Retina (tissue), 1 donor: ENCODE measurements around the gene GLMP.
A peak's percentile ranks its signal among the peaks of the same experiment; 100 is the strongest.
"Not testable (repeated sequence)": the region's sequence is repeated elsewhere in the genome, so short reads cannot be mapped to it uniquely, and the experiment has no call there.

ENCODE experiments used
- DNase-seq: peaks from one replicate; pipeline ENCODE4 v3.0.0-alpha.2; 2016

GLMP gene, protein sequence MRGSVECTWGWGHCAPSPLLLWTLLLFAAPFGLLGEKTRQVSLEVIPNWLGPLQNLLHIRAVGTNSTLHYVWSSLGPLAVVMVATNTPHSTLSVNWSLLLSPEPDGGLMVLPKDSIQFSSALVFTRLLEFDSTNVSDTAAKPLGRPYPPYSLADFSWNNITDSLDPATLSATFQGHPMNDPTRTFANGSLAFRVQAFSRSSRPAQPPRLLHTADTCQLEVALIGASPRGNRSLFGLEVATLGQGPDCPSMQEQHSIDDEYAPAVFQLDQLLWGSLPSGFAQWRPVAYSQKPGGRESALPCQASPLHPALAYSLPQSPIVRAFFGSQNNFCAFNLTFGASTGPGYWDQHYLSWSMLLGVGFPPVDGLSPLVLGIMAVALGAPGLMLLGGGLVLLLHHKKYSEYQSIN

GRCh38 chr1:156295391-156295947 lies at the start of gene GLMP:
GLMP (minus strand) TSS chr1:156295679; CDS start chr1:156295645, 34 bp downstream.
- peak; percentile 45 for DNase-seq

GRCh38 chr1:156344409-156344808 lies 48.9 kb upstream of the GLMP start:
- no peak for DNase-seq

DNA sequence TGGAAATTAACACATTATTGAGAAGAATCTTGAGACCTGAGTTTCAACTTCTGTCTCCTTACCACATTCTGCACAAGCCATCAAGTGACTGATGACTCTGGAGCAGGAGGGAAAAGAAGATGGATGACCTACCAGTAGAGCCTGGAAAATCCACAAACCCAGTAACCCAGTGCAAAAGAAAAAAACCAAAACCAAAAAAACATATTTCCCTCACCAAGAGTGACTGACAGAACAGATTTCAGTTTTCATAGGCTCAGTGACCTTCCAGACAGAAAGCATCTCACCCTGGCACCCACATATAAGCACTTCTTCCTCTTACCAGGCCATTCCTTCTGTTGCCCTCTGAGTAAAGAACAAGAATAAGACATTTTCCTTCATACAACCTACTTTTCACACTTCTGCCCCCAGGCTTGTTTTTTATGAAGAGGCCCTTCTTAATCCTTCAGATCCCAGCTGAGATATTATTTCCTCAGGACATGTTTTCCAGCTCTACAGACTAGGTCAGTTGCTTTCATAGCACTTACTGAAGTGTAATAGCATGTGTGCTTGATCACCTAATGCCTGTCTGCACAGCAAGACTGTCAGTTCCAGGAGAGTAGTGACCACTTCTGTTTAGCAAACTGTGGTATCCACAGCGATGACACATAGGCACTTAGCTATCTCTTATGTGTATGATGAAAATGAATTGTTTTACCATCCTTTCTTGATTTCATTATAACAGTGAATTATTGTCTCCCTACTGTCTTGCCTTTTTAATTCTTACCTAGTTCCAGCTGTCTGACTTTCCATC lies 46.9 kb upstream of the GLMP start:
- no peak for DNase-seq

DNA sequence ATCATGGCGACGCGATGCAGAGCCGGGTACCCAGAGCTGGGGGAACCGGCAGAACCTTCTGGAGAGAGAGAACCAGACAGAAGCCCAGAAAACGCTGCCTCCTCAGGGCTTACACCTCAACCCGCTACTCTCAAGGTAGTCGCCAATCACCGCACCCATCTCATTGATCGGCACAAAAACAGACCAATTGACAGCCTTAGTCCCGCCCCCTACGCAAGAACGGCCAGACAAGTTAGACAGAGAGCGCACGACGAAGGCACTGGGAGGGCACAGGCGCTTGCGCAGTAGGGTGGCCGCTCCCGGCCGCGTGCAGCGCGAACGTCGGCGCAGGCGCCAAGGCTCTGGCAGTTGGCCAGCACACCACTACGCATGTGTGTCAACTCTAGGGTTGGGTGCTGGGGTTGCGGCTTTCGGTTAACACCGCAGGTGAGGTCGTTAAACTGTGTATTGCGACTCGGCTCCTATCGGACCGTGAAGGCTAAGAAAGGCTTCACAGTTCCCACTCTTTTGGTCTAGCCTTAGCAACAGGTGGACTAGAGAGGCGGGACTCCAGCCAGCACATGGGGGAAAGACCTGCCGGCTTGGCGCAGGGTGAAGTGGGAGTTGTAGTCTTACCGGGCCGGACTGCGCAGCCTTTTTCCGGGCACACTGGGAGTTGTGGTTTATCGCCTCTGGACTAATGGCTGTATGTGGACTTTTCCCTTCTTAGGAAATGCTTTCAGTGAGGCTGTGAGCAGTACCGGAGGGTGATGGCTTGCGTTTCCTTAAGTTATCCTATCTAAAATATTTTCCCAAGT lies 42.9 kb upstream of the GLMP start, which contains the start of the genes CCT3 and TSACC:
TSS of gene CCT3 (minus strand) at position 113 of the 797 bp plus-strand sequence. CDS start at position 5, 108 bp downstream.
TSS of gene TSACC (plus strand) at position 347 of the 797 bp plus-strand sequence. CDS start 1,232 bp downstream, outside the sequence.
- peak; percentile 100 for DNase-seq

GRCh38 chr1:156337888-156338179 lies 42.4 kb upstream of the GLMP start:
- DNase-seq: no peak

GRCh38 chr1:156337052-156337887 lies 41.8 kb upstream of the GLMP start:
- DNase-seq: no peak

- DNase-seq: no peak
These were observed 40.8 kb upstream of the GLMP start for GRCh38 chr1:156336242-156336641.

DNA sequence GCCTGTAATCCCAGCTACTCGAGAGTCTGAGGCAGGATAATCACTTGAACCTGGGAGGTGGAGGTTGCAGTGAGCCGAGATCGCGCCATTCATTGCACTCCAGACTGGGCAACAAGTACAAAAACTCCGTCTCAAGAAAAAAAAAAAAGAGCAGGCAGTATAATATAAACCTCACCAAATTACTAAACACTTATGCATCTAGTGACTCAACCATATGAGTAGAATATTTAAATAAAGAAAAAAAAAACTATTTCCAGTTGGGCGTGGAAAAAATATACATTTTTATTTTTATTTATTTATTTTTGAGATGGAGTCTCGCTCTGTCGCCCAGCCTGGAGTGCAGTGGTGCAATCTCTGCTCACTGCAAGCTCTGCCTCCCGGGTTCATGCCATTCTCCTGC lies 27.7 kb upstream of the GLMP start:
- DNase-seq: not testable (repeated sequence)

DNA sequence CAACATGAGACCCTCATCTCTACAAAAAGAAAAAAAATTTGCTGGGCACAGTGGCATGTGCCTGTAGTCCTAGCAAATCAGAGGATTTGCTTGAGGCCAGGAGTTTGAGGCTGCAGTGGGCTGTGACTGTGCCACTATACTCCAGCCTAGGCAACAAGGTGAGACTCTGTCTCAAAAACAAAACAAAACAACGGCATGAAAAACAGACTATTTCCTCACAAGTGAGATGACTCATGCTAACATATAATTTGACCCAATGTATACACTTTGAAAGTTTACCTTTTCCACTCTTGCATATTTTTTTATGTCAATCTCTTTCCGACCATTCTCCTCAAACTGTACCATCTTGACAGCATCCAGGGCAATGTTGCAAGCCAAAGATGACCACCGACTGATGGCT lies 25.1 kb upstream of the GLMP start:
- no peak for DNase-seq

GRCh38 chr1:156319664-156320063 lies 24.2 kb upstream of the GLMP start:
- DNase-seq: no peak

- no peak for DNase-seq
These were observed 21.4 kb upstream of the GLMP start for GRCh38 chr1:156316909-156317308.

GRCh38 chr1:156310962-156311361 lies 15.5 kb upstream of the GLMP start:
- DNase-seq: no peak

GRCh38 chr1:156308078-156308477 lies 12.6 kb upstream of the GLMP start:
- no peak for DNase-seq

- DNase-seq: no peak
These were observed 9.7 kb upstream of the GLMP start for GRCh38 chr1:156305215-156305614.

DNA sequence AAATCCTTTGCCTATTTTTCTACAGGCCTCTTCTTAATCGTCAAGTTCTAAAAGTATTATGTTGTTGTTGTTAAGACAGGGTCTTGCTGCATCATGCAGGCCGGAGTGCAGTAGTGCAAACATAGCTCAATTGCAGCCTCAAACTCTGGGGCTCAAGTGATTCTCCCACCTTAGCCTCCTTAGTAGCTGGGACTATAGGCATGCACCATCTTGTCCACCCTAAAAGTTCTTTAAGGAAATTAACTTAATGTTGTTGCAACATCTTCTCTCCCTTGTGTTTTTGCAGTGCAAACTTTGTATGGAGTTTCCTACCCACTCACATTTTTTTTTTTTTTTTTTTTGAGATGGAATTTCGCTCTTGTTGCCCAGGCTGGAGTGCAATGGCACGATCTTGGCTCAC lies 7.8 kb upstream of the GLMP start:
- no peak for DNase-seq

DNA sequence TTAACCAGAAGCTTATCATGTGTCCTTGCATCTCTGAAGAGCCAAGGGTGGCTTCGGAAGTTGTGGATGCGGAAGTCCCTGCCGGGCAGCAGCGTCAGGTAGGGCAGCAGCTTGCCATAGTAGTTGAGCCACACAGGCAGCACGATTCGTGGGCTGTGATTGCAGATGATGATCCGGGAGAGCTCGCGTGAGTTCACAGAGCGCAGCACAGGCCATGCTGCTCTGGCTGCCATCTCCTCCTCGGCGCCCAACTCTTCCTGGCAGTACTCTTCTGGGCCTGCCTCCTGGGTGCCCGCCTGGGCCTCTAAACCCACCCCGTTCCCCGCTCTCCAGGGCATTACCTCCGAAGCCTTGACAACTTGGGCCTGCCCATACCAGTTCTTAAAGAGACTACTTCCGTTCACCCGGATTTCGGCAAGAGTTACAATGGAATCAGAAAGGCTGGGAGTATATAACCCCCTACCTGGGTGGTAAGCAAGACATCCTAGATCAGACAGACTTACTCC lies 3.4 kb upstream of the GLMP start, which contains the start of gene VHLL:
TSS of gene VHLL (minus strand) at position 456 of the 506 bp plus-strand sequence. CDS start at position 338, 118 bp downstream.
- no peak for DNase-seq

DNA sequence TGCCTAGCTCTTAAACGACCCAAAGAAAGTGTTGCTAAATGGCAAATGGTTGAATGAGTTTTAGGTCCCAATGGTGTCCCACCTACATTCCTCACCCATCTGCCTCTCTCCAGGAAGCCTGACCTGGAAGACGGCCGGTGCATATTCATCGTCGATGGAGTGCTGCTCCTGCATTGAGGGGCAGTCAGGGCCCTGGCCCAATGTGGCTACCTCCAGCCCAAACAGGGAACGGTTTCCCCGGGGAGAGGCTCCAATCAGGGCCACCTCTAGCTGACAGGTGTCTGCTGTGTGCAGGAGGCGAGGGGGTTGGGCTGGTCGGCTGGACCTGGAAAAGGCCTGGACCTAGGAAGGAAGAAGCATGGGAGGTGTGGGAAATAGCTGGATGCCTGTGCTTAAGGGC lies 1.6 kb downstream of the GLMP start:
- DNase-seq: no peak

- DNase-seq: no peak
These were observed 2.4 kb downstream of the GLMP start for GRCh38 chr1:156293098-156293434.

- peak; percentile 89 for DNase-seq
These were observed 4.0 kb downstream of the GLMP start for GRCh38 chr1:156291226-156292061.

DNA sequence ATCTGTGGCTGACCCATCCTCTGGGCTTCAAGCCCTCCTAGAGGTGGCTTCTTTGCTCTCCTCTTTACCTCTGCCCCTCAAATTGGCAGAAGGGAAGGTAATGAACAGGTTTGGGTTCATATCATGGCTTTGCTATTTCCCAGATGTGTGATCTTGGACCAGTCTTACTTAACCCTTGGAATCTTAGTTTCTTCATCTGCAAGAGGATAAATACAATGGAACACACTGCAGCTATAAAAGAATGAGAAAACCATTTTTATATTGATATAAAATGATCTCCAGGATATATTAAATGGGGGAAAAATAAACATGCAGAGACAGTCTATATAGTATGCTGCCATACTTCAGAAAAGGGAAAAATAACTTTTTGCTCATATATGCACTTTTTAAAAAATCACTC lies 5.6 kb downstream of the GLMP start:
- DNase-seq: no peak

DNA sequence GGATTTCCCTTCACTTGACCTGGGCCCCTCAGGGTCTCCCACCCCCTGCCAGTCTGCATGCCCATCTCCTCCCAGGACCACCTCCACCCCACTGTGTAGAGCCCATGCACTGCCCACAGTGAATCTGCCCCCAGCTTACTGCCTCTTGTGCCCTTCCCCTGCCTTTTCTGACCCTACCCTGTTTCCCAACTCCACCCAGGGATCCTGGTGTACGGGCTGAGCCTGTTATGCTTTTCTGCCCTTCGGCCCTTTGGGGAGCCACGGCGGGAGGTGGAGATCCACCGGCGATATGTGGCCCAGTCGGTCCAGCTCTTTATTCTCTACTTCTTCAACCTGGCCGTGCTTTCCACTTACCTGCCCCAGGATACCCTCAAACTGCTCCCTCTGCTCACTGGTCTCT lies 9.4 kb downstream of the GLMP start:
- DNase-seq: no peak
